K562 (cell line): Measurements from ENCODE around the gene LTBP1. TPM values are rescaled to one million over a fixed set of nuclear protein-coding genes. Genes with fewer than 3 reads are reported as not detected.

Experiments
- ATAC-seq: fragments of 200-7000 bp; cut with Tn5 transposase; 3 replicates; pipeline ENCODE4 v1.9.1; 2020; ENCODE audit warnings: moderate library complexity
- BruUV-seq: library from RNA; stranded (reverse); fragments of 400-500 nt; replicated peaks from 2 replicates; lab custom pipeline; 2021; lab: Mats Ljungman, UMichigan
- CTCF ChIA-PET: fragments of 300-600 bp; formaldehyde crosslinking; extraction: SDS; loops from one replicate; lab custom pipeline; 2021; ENCODE audit warnings: low intra/inter-chr PET ratio; lab: Yijun Ruan, JAX
- POLR2A ChIA-PET: fragments of 300-600, 350-650 bp; sonication (Branson Sonifier 250); formaldehyde crosslinking; extraction: SDS; loops from one replicate; lab custom pipeline; 2021; ENCODE audit warnings: antibody characterized with exemption, inconsistent platforms; lab: Yijun Ruan, JAX
- DNase-seq, 4 experiments: peaks; one replicate each; pipeline versions ENCODE4 v3.0.0 to v3.0.0-alpha.2; 2011 to 2018; ENCODE audit warnings: low spot score in 3 of 4, mixed read lengths in 3 of 4; ENCODE audit errors: extremely low read depth in 1 of 4
- FAIRE-seq: peaks from 2 replicates; lab custom pipeline; 2011; peaks lifted over from hg19 to GRCh38; lab: Jason Lieb, UNC
- H2AFZ ChIP-seq: 2 replicates; pipeline ENCODE4 v1.6.0; 2011; ENCODE audit warnings: low read depth, low read length, control low read depth, inconsistent platforms
- H3K27ac ChIP-seq: fragments of 200-600 bp; 3 replicates; pipeline ENCODE4 v1.8.0; 2011; ENCODE audit warnings: low read depth, mild to moderate bottlenecking, control low read depth, inconsistent platforms, low read length, moderate library complexity, mixed read lengths; ENCODE audit errors: extremely low read depth
- H3K27me3 ChIP-seq, 2 experiments: fragments of 300-600 bp in 1 of 2; 2 replicates in 1 of 2; 3 replicates in 1 of 2; pipeline versions ENCODE4 v1.6.0 to v1.8.0; 2011; ENCODE audit warnings: inconsistent platforms in 2 of 2, low read length in 2 of 2, mild to moderate bottlenecking in 1 of 2, mixed read lengths in 1 of 2, moderate library complexity in 1 of 2; ENCODE audit not compliant: control insufficient read depth in 2 of 2, insufficient read depth in 2 of 2
- H3K36me3 ChIP-seq: fragments of 300-600 bp; 3 replicates; pipeline ENCODE4 v1.8.0; 2011; ENCODE audit warnings: mild to moderate bottlenecking, low read length, inconsistent platforms; ENCODE audit not compliant: control insufficient read depth, insufficient read depth
- H3K4me1 ChIP-seq, 2 experiments: fragments of 200-600 bp in 1 of 2; replicated peaks in 1 of 2; 2 replicates in 1 of 2; 3 replicates in 1 of 2; pipeline versions ENCODE4 v1.5.1 to v1.8.0; 2011; ENCODE audit warnings: inconsistent platforms in 2 of 2, low read length in 2 of 2, mild to moderate bottlenecking in 1 of 2, mixed read lengths in 1 of 2, moderate library complexity in 1 of 2; ENCODE audit not compliant: control insufficient read depth in 2 of 2, insufficient read depth in 2 of 2
- H3K4me2 ChIP-seq: 2 replicates; pipeline ENCODE4 v1.6.1; 2011; ENCODE audit warnings: low read length, control low read depth, inconsistent platforms, mixed read lengths; ENCODE audit not compliant: insufficient read depth
- H3K4me3 ChIP-seq: fragments of 200-600 bp; sonication (generic), shearing (Covaris generic); 2 replicates; pipeline ENCODE4 v1.5.1; 2016; ENCODE audit warnings: control low read depth, inconsistent platforms
- H3K79me2 ChIP-seq: fragments of 200-600 bp; 3 replicates; pipeline ENCODE4 v1.8.0; 2011; ENCODE audit warnings: low read length, inconsistent platforms; ENCODE audit not compliant: control insufficient read depth, insufficient read depth
- H3K9ac ChIP-seq, 2 experiments: 2 replicates each; pipeline versions ENCODE4 v1.6.0 to v1.6.1; 2011; ENCODE audit warnings: low read depth in 2 of 2, low read length in 2 of 2, control low read depth in 1 of 2, inconsistent platforms in 1 of 2, mild to moderate bottlenecking in 1 of 2, mixed read lengths in 1 of 2; ENCODE audit not compliant: insufficient read depth in 1 of 2
- H3K9me1 ChIP-seq: one replicate; pipeline ENCODE4 v1.6.0; 2011; ENCODE audit warnings: inconsistent platforms, mild to moderate bottlenecking, low read length, moderate library complexity; ENCODE audit not compliant: control insufficient read depth, insufficient read depth
- H3K9me3 ChIP-seq: replicated peaks from 2 replicates; pipeline ENCODE4 v1.5.1; 2011; ENCODE audit warnings: low read depth, low read length, inconsistent platforms; ENCODE audit not compliant: control insufficient read depth, insufficient read depth
- H4K20me1 ChIP-seq: replicated peaks from 2 replicates; pipeline ENCODE4 v1.6.1; 2011; ENCODE audit warnings: low read length, inconsistent platforms, mixed read lengths; ENCODE audit not compliant: control insufficient read depth, insufficient read depth
- CEBPG ChIP-seq, 3 experiments: fragments of 200-800 bp in 1 of 3; sonication (Bioruptor generic) in 1 of 3; sonication (generic) in 1 of 3; formaldehyde crosslinking in 1 of 3; IDR thresholded peaks in 2 of 3; conservative IDR thresholded peaks in 1 of 3; 2 replicates each; pipeline versions ENCODE4 v1.6.1 to v1.8.0; 2016 to 2022; ENCODE audit warnings: missing compliant biosample characterization in 2 of 3, missing genetic modification characterization in 2 of 3, mild to moderate bottlenecking in 1 of 3, missing genetic modification reagents in 1 of 3
- FUS ChIP-seq: fragments of 200-400 bp; formaldehyde crosslinking; optimal IDR thresholded peaks from 2 replicates; pipeline ENCODE3; 2017; ENCODE audit warnings: low read depth, low read length
- HEY1 ChIP-seq: fragments of 250-450 bp; sonication (Bioruptor Pico); IDR thresholded peaks from 2 replicates; pipeline ENCODE4 v1.5.0; 2020; ENCODE audit warnings: mild to moderate bottlenecking, moderate library complexity, borderline replicate concordance
- WGBS: fragments of 100-300 bp; shearing (Covaris generic); methylation state at CpG from one replicate; pipeline ENCODE4 v1.1.6; 2016; ENCODE audit warnings: low coverage, mixed read lengths; ENCODE audit not compliant: insufficient coverage; ENCODE audit errors: missing lambda C conversion rate; 5-methylcytosine and 5-hydroxymethylcytosine counted together
- in situ Hi-C: fragments of 300-500 bp; cut with MboI; formaldehyde crosslinking; loops from 4 replicates; pipeline ENCODE4 v1.15.0; 2018; ENCODE audit warnings: inconsistent platforms, mixed read lengths
- intact Hi-C: fragments of 100-400 bp; cut with micrococcal nuclease; formaldehyde crosslinking; loops from 2 replicates; pipeline ENCODE4 v1.14.2; 2022
- polyA plus RNA-seq, 8 experiments: library from polyadenylated mRNA; depleted of rRNA in 4 of 8; stranded (reverse) in 5 of 8; unstranded in 3 of 8; fragments of >200 nt; fragmentation: Nextera tagmentation in 2 of 8; fragmentation: Illumina TruSeq in 1 of 8; extraction: Ambion mirVana in 2 of 8; extraction: Trizol in 1 of 8; gene quantifications; 2 replicates each; pipeline versions ENCODE4 v1.2.1 to v1.2.3, GENCODE V29; 2011 to 2014; ENCODE audit warnings: inconsistent platforms in 1 of 8, missing spikeins in 1 of 8
- total RNA-seq, 7 experiments: library from RNA; depleted of rRNA in 6 of 7; stranded (reverse); fragments of >200 nt in 6 of 7; fragmentation: Illumina TruSeq in 2 of 7; extraction: Trizol in 2 of 7; gene quantifications; 2 replicates each; pipeline versions ENCODE4 v1.2.1 to v1.2.3, GENCODE V29; 2011 to 2021; ENCODE audit warnings: low replicate concordance in 1 of 7
- TF ChIP-seq, protein P1 (sequence below): sonication (generic); formaldehyde crosslinking; IDR thresholded peaks from 2 replicates; pipeline ENCODE4 v1.8.1; 2023; ENCODE audit warnings: mild to moderate bottlenecking, missing genetic modification reagents

LTBP1 gene
- total and polyA plus RNA-seq, 9 of the 15 experiments (the other 6 are each of a cell fraction or from before 2014, with no cell fraction given): 3.6 to 16.4 (median 8.5) TPM

- no TSS peak for BruUV-seq
- H3K4me2 ChIP-seq: no peak overlapping the region
- no peaks in the 10 kb centered on the region for H3K27me3 ChIP-seq
- no peaks in the 10 kb centered on the region for H3K36me3 ChIP-seq
- H3K9me1 ChIP-seq: no peaks in the 10 kb centered on the region
- no peaks in the 10 kb centered on the region for H3K79me2 ChIP-seq
- FAIRE-seq (no peak), DNase-seq (no peak), ATAC-seq (no peak)
- POLR2A ChIA-PET: no interaction called here
- H3K9me3 ChIP-seq: no peaks in the 10 kb centered on the region
- H2AFZ ChIP-seq: no peak overlapping the region
- H3K4me3 ChIP-seq: no peak overlapping the region
- no peak overlapping the region for H3K9ac ChIP-seq
- H3K27ac ChIP-seq: no peak overlapping the region
- no peaks in the 10 kb centered on the region; a peak in 1 of 5 replicates for H3K4me1 ChIP-seq
- H4K20me1 ChIP-seq: no peaks in the 10 kb centered on the region
- intact Hi-C loops: loop anchor here (2.0 to 10.0 kb wide), 5 partner anchors 239 to 822 kb away; partner anchors contain the start of gene LTBP1
- TF ChIP-seq HEY1 (CRISPR knock-in tag) (no peak), CEBPG (CRISPR knock-in tag; IDR thresholded peaks at IDR 0.05) (no peak), CEBPG (tag; conservative IDR thresholded peaks at IDR 0.05 in 1 of 2, IDR thresholded peaks at IDR 0.05 in 1 of 2) (0 out of 4 replicates have a peak, but pooled peaks of 1 of the 2 experiments have one; percentile 10)
- TF ChIP-seq, all 486 proteins: peak for 1
- CTCF ChIA-PET: interaction anchor here (1.4 kb wide), 1 partner anchor 339 kb away, joined by 5 read pairs; no protein-coding TSS in a partner anchor
- in situ Hi-C loops: loop anchor here (5.0 to 10.0 kb wide), 3 partner anchors 429 to 819 kb away; partner anchors contain the start of gene LTBP1
- WGBS: 23% methylated on average over 5 of the region's 5 CpGs
Measured at GRCh38 chr2:33373986-33374385, 427.2 kb downstream of the LTBP1 start.

DNA sequence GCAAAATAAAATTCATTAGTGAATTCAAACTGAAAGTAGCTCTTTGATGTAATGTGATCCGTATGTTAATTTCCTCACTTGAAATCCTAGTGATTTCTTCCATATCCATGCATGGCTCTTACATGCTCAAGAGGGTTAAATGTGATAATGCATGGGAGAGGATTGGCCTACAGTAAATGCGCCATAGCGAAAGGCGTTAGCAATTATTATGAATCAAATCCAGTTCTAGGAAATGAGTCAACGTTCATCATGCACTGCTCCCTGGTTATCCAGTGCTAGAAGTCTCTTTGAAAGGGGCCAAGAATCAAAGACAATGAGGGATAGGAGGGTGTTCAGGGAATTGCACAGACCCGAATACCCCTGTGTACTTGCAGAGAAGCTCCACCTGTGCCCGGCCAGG lies 428.3 kb downstream of the LTBP1 start:
- no peak overlapping the region for H3K27ac ChIP-seq
- intact Hi-C loops: loop anchor here (10.0 kb wide), 1 partner anchor 240 kb away; no protein-coding TSS in a partner anchor
- BruUV-seq: no TSS peak
- H3K9ac ChIP-seq: no peak overlapping the region
- no peaks in the 10 kb centered on the region for H3K36me3 ChIP-seq
- no peaks in the 10 kb centered on the region; a peak in 1 of 5 replicates for H3K4me1 ChIP-seq
- H2AFZ ChIP-seq: no peak overlapping the region
- H3K9me3 ChIP-seq: no peaks in the 10 kb centered on the region
- DNase-seq (no peak), FAIRE-seq (no peak), ATAC-seq (no peak)
- 39% methylated on average over 7 of the region's 7 CpGs for whole genome bisulfite sequencing
- in situ Hi-C loops: loop anchor here (10.0 to 25.0 kb wide), 3 partner anchors 430 to 1663 kb away; partner anchors contain the start of gene LTBP1
- H3K79me2 ChIP-seq: no peaks in the 10 kb centered on the region
- no peaks in the 10 kb centered on the region for H4K20me1 ChIP-seq
- H3K4me3 ChIP-seq: no peak overlapping the region
- H3K9me1 ChIP-seq: no peaks in the 10 kb centered on the region
- H3K4me2 ChIP-seq: no peak overlapping the region
- no peaks in the 10 kb centered on the region for H3K27me3 ChIP-seq
- POLR2A ChIA-PET: no interaction called here
- CTCF ChIA-PET: no interaction called here
- TF ChIP-seq, protein P1, sequence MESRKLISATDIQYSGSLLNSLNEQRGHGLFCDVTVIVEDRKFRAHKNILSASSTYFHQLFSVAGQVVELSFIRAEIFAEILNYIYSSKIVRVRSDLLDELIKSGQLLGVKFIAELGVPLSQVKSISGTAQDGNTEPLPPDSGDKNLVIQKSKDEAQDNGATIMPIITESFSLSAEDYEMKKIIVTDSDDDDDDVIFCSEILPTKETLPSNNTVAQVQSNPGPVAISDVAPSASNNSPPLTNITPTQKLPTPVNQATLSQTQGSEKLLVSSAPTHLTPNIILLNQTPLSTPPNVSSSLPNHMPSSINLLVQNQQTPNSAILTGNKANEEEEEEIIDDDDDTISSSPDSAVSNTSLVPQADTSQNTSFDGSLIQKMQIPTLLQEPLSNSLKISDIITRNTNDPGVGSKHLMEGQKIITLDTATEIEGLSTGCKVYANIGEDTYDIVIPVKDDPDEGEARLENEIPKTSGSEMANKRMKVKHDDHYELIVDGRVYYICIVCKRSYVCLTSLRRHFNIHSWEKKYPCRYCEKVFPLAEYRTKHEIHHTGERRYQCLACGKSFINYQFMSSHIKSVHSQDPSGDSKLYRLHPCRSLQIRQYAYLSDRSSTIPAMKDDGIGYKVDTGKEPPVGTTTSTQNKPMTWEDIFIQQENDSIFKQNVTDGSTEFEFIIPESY (CRISPR knock-in tag): peak; percentile 78
- TF ChIP-seq FUS: no peak
